ENCODE results near the gene THOC3. TPM values are rescaled to one million over a fixed set of nuclear protein-coding genes. Genes with fewer than 3 reads are reported as not detected.
A peak's percentile ranks its signal among the peaks of the same experiment; 100 is the strongest.
"Not testable (repeated sequence)": the region's sequence is repeated elsewhere in the genome, so short reads cannot be mapped to it uniquely, and the experiment has no call there.

The THOC3 gene, protein sequence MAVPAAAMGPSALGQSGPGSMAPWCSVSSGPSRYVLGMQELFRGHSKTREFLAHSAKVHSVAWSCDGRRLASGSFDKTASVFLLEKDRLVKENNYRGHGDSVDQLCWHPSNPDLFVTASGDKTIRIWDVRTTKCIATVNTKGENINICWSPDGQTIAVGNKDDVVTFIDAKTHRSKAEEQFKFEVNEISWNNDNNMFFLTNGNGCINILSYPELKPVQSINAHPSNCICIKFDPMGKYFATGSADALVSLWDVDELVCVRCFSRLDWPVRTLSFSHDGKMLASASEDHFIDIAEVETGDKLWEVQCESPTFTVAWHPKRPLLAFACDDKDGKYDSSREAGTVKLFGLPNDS
- total RNA-seq (10 to 100 TPM; 24.1 to 40.0 TPM), polyA plus RNA-seq (10 to 100 TPM; 10.4 to 17.1 TPM)

DNA sequence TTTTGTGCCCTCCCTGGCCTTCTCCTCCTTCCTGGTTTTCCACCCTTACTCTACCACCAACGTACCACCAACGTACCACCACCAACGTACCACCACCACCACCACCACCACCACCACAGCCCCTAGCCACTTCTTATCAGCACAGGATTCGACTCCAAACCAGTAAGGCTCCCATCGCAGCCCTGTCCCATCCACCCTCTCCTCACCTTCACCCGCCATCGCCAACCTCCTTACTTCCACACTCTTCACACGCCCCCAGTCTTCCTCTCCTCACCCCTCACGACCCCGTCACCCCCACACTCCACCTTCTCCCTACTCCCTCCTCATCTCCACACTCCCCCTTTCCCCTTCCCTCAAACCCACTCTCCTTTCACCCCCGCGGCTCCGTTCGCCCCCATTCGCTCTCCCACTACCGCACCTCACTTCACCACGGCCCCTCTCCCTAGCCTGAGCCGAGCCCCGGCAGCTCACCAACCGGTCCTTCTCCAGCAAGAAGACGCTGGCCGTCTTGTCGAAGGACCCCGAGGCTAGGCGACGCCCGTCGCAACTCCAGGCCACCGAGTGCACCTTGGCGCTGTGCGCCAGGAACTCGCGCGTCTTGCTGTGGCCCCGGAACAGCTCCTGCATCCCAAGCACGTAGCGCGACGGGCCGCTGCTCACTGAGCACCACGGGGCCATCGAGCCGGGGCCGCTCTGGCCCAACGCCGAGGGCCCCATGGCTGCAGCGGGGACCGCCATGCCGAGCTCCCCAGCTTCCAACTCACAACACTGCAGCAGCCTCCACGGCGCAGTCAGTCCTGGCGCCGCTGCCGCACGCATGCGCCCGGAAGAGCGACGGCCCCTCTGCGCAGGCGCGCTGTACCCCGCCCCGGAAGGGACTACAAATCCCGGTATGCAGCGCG lies at the start of gene THOC3:
TSS of gene THOC3 (minus strand) at position 845 of the 902 bp plus-strand sequence. CDS start at position 738, 107 bp downstream.
- H3K9ac ChIP-seq (ENCODE audit: low read depth in 1 of 2, low read length in 2 of 2); H3K27ac ChIP-seq (ENCODE audit: low read depth in 1 of 2, low read length in 2 of 2); H3K9me3 ChIP-seq (ENCODE audit: control insufficient read depth in 4 of 4, low read length in 3 of 4); H3K36me3 ChIP-seq (ENCODE audit: control insufficient read depth in 4 of 4, insufficient read depth in 3 of 4, low read depth in 1 of 4, low read length in 3 of 4); H3K27me3 ChIP-seq (ENCODE audit: control insufficient read depth in 4 of 4, insufficient read depth in 4 of 4, low read length in 3 of 4); H3K4me1 ChIP-seq (ENCODE audit: control insufficient read depth in 4 of 4, insufficient read depth in 4 of 4, low read length in 3 of 4): not testable (repeated sequence)
- DNase-seq (ENCODE audit: low spot score): peak; percentile 50
- 1% methylated on average over 52 of the region's 67 CpGs for WGBS
- H3K4me3 ChIP-seq (ENCODE audit: low read depth in 1 of 3, low read length in 3 of 3): peak within 1 kb of the TSS; percentile 38 to 75 (median 66)

DNA sequence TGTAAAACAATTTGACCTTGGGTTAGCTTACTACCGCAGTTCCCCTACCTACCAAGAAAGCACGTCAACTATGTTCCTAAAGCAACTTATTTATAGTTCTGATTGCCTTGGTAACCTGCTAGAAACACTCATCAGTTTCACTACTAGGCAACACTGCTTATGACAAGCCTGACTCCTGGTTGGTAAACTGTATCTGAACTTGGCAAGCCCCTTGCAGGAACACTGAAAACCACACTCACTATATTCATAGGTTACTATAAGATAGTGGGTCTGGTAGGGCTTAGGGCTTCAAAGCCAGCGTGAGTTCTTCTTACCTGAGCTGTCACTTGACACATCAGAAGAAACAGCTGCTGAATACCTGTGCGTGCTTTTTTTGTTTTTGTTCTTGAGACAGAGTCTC lies 49.2 kb upstream of the THOC3 start:
- H3K4me3 ChIP-seq (ENCODE audit: low read depth in 1 of 3, low read length in 3 of 3); H3K27me3 ChIP-seq (ENCODE audit: control insufficient read depth in 4 of 4, insufficient read depth in 4 of 4, low read length in 3 of 4); H3K36me3 ChIP-seq (ENCODE audit: control insufficient read depth in 4 of 4, insufficient read depth in 3 of 4, low read depth in 1 of 4, low read length in 3 of 4); H3K9me3 ChIP-seq (ENCODE audit: control insufficient read depth in 4 of 4, low read length in 3 of 4); DNase-seq (ENCODE audit: low spot score); H3K27ac ChIP-seq (ENCODE audit: low read depth in 1 of 2, low read length in 2 of 2); H3K4me1 ChIP-seq (ENCODE audit: control insufficient read depth in 4 of 4, insufficient read depth in 4 of 4, low read length in 3 of 4); H3K9ac ChIP-seq (ENCODE audit: low read depth in 1 of 2, low read length in 2 of 2): not testable (repeated sequence)
- WGBS: no CpG with 5 or more reads among the region's 4 CpGs

DNA sequence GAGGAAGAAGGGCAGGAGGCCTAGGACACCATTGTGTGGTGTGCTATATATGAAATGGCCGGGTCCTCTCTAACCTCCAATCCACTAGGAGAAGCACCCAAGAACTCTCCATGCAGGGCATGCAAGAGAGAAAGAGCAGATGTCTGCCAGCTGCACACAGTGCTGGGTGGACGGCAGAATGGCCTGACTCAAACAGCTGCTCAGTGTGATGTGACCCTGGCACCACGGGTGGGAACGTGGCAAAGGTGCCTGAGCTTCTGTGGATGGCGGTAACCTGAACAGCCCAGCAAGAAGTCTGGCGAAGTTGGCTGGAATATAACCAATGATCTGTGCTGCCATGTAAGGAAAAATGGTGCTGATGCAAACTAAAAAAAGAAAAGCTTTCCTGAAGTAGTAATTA lies 46.2 kb upstream of the THOC3 start:
- not testable (repeated sequence) for H3K27ac ChIP-seq (ENCODE audit: low read depth in 1 of 2, low read length in 2 of 2); H3K27me3 ChIP-seq (ENCODE audit: control insufficient read depth in 4 of 4, insufficient read depth in 4 of 4, low read length in 3 of 4); H3K36me3 ChIP-seq (ENCODE audit: control insufficient read depth in 4 of 4, insufficient read depth in 3 of 4, low read depth in 1 of 4, low read length in 3 of 4); H3K9ac ChIP-seq (ENCODE audit: low read depth in 1 of 2, low read length in 2 of 2); H3K4me1 ChIP-seq (ENCODE audit: control insufficient read depth in 4 of 4, insufficient read depth in 4 of 4, low read length in 3 of 4); H3K4me3 ChIP-seq (ENCODE audit: low read depth in 1 of 3, low read length in 3 of 3); DNase-seq (ENCODE audit: low spot score); H3K9me3 ChIP-seq (ENCODE audit: control insufficient read depth in 4 of 4, low read length in 3 of 4)
- 81% methylated on average over 6 of the region's 6 CpGs for WGBS

DNA sequence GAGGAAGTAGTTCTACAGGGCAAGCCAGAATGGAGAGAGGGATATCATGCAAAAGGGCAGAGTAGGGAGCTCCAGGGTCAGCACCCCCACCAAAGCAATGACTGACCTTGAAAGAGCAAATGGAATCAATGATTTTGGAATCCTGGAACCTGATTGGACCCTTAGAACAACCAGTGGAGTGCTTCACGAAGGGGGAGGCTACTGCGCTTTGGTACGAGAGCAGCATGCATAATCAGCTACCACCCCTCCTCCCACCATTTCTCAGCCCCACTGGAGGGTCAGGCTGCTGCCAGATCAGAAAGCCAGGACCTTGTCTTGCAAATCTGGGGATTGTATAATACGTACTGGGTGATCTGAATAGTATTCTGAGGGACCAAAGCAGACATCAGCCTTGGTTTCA lies 43.0 kb upstream of the THOC3 start:
- not testable (repeated sequence) for DNase-seq (ENCODE audit: low spot score); H3K9ac ChIP-seq (ENCODE audit: low read depth in 1 of 2, low read length in 2 of 2); H3K36me3 ChIP-seq (ENCODE audit: control insufficient read depth in 4 of 4, insufficient read depth in 3 of 4, low read depth in 1 of 4, low read length in 3 of 4); H3K4me1 ChIP-seq (ENCODE audit: control insufficient read depth in 4 of 4, insufficient read depth in 4 of 4, low read length in 3 of 4); H3K9me3 ChIP-seq (ENCODE audit: control insufficient read depth in 4 of 4, low read length in 3 of 4); H3K27me3 ChIP-seq (ENCODE audit: control insufficient read depth in 4 of 4, insufficient read depth in 4 of 4, low read length in 3 of 4); H3K4me3 ChIP-seq (ENCODE audit: low read depth in 1 of 3, low read length in 3 of 3); H3K27ac ChIP-seq (ENCODE audit: low read depth in 1 of 2, low read length in 2 of 2)
- WGBS: 70% methylated on average over 4 of the region's 4 CpGs

DNA sequence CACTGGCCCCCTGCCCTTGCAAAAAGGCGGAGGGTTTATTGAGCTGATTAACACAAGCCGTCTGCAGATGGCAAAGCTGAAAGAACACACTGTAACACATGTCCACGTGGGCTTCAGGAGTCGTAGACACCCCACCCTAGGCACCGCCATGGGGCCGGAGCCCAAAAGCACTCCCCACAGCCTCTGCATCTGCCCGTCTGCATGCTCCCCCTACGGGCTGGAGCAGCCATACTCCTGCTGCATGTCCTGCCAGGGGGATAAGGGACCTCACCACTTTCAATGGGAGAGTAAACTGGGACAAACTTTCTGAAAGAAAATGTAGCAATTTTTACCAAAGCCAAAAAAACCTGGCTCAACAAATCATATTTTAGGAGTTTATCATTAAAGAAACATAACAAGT lies 42.1 kb upstream of the THOC3 start:
- DNase-seq (ENCODE audit: low spot score); H3K27ac ChIP-seq (ENCODE audit: low read depth in 1 of 2, low read length in 2 of 2); H3K4me1 ChIP-seq (ENCODE audit: control insufficient read depth in 4 of 4, insufficient read depth in 4 of 4, low read length in 3 of 4); H3K36me3 ChIP-seq (ENCODE audit: control insufficient read depth in 4 of 4, insufficient read depth in 3 of 4, low read depth in 1 of 4, low read length in 3 of 4); H3K9me3 ChIP-seq (ENCODE audit: control insufficient read depth in 4 of 4, low read length in 3 of 4); H3K4me3 ChIP-seq (ENCODE audit: low read depth in 1 of 3, low read length in 3 of 3); H3K9ac ChIP-seq (ENCODE audit: low read depth in 1 of 2, low read length in 2 of 2); H3K27me3 ChIP-seq (ENCODE audit: control insufficient read depth in 4 of 4, insufficient read depth in 4 of 4, low read length in 3 of 4): not testable (repeated sequence)
- 75% methylated on average over 7 of the region's 8 CpGs for WGBS

DNA sequence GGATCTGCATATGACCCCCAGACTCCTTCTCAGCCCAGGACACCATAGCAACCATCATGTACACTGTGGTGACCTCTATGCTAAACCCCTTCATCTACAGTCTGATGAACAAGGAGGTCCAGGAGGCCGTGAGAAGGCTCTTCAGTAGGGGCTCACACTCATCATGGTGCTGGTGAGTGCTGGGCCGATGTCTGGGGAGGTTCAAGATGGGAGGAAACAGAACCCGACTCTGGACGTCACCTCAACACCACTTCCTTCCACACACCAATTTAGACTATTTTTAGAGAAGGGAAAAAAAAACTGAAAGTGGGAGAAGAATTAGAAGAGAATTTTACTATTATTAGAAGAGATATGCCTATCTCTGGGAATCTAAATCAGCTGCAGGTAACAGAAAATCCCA lies 39.1 kb upstream of the THOC3 start:
- H3K4me3 ChIP-seq (ENCODE audit: low read depth in 1 of 3, low read length in 3 of 3); H3K27me3 ChIP-seq (ENCODE audit: control insufficient read depth in 4 of 4, insufficient read depth in 4 of 4, low read length in 3 of 4); H3K4me1 ChIP-seq (ENCODE audit: control insufficient read depth in 4 of 4, insufficient read depth in 4 of 4, low read length in 3 of 4); H3K27ac ChIP-seq (ENCODE audit: low read depth in 1 of 2, low read length in 2 of 2); H3K9ac ChIP-seq (ENCODE audit: low read depth in 1 of 2, low read length in 2 of 2); DNase-seq (ENCODE audit: low spot score); H3K9me3 ChIP-seq (ENCODE audit: control insufficient read depth in 4 of 4, low read length in 3 of 4); H3K36me3 ChIP-seq (ENCODE audit: control insufficient read depth in 4 of 4, insufficient read depth in 3 of 4, low read depth in 1 of 4, low read length in 3 of 4): not testable (repeated sequence)
- WGBS: 71% methylated on average over 3 of the region's 4 CpGs

DNA sequence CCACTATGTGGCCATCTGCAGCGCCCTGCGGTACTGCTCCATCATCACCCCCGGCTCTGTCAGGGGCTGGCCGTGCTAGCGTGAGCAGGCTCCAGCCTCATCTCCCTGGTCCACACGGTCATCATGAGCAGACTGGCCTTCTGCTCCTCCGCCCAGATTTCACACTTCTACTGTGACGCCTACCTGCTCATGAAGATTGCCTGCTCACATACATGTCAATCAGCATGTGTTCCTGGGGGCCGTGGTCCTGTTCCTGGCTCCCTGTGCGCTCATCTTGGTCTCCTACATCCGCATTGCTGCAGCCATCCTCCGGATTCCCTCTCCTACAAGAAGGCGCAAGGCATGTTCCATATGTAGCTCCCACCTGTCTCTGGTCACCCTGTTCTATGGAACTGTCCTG lies 38.7 kb upstream of the THOC3 start:
- not testable (repeated sequence) for H3K9me3 ChIP-seq (ENCODE audit: control insufficient read depth in 4 of 4, low read length in 3 of 4); H3K27me3 ChIP-seq (ENCODE audit: control insufficient read depth in 4 of 4, insufficient read depth in 4 of 4, low read length in 3 of 4); H3K9ac ChIP-seq (ENCODE audit: low read depth in 1 of 2, low read length in 2 of 2); DNase-seq (ENCODE audit: low spot score); H3K36me3 ChIP-seq (ENCODE audit: control insufficient read depth in 4 of 4, insufficient read depth in 3 of 4, low read depth in 1 of 4, low read length in 3 of 4); H3K4me3 ChIP-seq (ENCODE audit: low read depth in 1 of 3, low read length in 3 of 3); H3K4me1 ChIP-seq (ENCODE audit: control insufficient read depth in 4 of 4, insufficient read depth in 4 of 4, low read length in 3 of 4); H3K27ac ChIP-seq (ENCODE audit: low read depth in 1 of 2, low read length in 2 of 2)
- 89% methylated on average over 13 of the region's 13 CpGs for WGBS

DNA sequence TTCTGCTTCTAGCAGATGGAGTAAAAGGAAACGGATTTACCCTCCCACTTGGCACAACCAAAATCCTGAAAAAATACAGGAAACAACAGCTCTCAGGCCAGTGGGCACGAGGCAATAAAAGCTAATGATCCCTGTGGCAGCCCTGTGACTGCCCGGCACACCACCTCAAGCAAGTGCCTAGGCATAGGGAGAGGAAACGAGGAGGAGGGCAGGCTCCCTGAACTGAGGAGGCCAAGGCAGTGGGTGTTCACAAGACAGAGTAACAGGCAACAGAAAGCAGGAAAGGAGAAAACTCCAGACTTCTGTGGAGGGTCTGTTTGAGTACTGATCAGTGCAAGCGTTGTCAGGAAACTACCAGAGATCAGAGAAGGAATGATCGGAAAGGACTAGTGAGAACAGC lies 29.9 kb upstream of the THOC3 start:
- not testable (repeated sequence) for H3K4me1 ChIP-seq (ENCODE audit: control insufficient read depth in 4 of 4, insufficient read depth in 4 of 4, low read length in 3 of 4); H3K27ac ChIP-seq (ENCODE audit: low read depth in 1 of 2, low read length in 2 of 2); H3K9me3 ChIP-seq (ENCODE audit: control insufficient read depth in 4 of 4, low read length in 3 of 4); H3K4me3 ChIP-seq (ENCODE audit: low read depth in 1 of 3, low read length in 3 of 3); DNase-seq (ENCODE audit: low spot score); H3K27me3 ChIP-seq (ENCODE audit: control insufficient read depth in 4 of 4, insufficient read depth in 4 of 4, low read length in 3 of 4); H3K36me3 ChIP-seq (ENCODE audit: control insufficient read depth in 4 of 4, insufficient read depth in 3 of 4, low read depth in 1 of 4, low read length in 3 of 4); H3K9ac ChIP-seq (ENCODE audit: low read depth in 1 of 2, low read length in 2 of 2)
- 36% methylated on average over 3 of the region's 6 CpGs for WGBS

Measured in liver (tissue), 9 donors.